Body of pancreas (tissue), 4 donors: ENCODE data around the gene HNRNPAB.

Experiments
- POLR2A ChIP-seq, 3 donors: fragments of 450-650 bp; IDR thresholded peaks; one replicate each; pipeline ENCODE4 v1.6.1; 2016; ENCODE audit warnings: antibody characterized with exemption in 3 of 3, mild to moderate bottlenecking in 2 of 3
- TF ChIP-seq, protein P1 (sequence below), 7 experiments: fragments of 450-650 bp in 4 of 7; fragments of 200-600 bp in 3 of 7; sonication (generic) in 3 of 7; IDR thresholded peaks; one replicate each; pipeline ENCODE4 v1.5.1; 2016 to 2019; ENCODE audit warnings: antibody characterized with exemption in 7 of 7

DNA sequence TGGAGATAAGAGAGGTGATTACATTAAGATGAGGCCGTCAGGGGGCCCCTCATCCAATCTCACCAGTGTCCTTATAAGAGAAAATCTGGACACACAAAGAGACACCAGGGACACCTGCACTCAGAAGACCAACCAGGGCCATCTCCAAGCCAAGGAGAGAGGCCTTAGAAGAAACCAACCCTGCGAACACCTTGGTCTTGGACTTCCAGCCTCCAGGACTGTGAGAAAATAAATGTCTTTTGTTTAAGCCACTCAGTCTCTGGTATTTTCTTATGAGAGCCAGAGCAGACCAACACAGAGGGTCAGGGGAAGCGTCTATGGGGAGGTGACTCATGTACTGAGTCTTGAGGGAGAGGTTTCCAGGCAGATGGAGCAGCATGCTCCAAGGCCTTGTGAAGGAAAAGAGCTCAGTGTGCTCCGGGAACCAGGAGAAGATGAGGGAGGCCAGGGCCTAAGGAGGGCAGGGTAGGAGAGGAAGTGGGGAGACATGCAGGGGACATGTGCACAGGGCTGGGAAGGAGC lies 22.9 kb downstream of the HNRNPAB start:
- no peak for TF ChIP-seq POLR2A (IDR thresholded peaks at IDR 0.05)
- TF ChIP-seq, protein P1, sequence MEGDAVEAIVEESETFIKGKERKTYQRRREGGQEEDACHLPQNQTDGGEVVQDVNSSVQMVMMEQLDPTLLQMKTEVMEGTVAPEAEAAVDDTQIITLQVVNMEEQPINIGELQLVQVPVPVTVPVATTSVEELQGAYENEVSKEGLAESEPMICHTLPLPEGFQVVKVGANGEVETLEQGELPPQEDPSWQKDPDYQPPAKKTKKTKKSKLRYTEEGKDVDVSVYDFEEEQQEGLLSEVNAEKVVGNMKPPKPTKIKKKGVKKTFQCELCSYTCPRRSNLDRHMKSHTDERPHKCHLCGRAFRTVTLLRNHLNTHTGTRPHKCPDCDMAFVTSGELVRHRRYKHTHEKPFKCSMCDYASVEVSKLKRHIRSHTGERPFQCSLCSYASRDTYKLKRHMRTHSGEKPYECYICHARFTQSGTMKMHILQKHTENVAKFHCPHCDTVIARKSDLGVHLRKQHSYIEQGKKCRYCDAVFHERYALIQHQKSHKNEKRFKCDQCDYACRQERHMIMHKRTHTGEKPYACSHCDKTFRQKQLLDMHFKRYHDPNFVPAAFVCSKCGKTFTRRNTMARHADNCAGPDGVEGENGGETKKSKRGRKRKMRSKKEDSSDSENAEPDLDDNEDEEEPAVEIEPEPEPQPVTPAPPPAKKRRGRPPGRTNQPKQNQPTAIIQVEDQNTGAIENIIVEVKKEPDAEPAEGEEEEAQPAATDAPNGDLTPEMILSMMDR (IDR thresholded peaks at IDR 0.05): no peak
